ENCODE data around the gene CDHR4.
"Not testable (repeated sequence)": the region's sequence is repeated elsewhere in the genome, so short reads cannot be mapped to it uniquely, and the experiment has no call there.

The CDHR4 gene

GRCh38 chr3:49802719-49803464, 3.2 kb upstream of the CDHR4 start, which contains the start of gene INKA1:
Gene INKA1 (plus strand): TSS chr3:49803261. CDS start chr3:49803393, 132 bp downstream.
- DNase-seq: peak; percentile 72

- no peak for DNase-seq
Measured at GRCh38 chr3:49801160-49801559, 1.5 kb upstream of the CDHR4 start.

- DNase-seq: no peak
Measured at GRCh38 chr3:49799105-49799504, 568 bp downstream of the CDHR4 start.

- no peak for DNase-seq
Measured at GRCh38 chr3:49794926-49795905, 4.5 kb downstream of the CDHR4 start.

- DNase-seq: no peak
Measured at GRCh38 chr3:49794431-49794830, 5.2 kb downstream of the CDHR4 start.

GRCh38 chr3:49793486-49794085, 6.1 kb downstream of the CDHR4 start:
- no peak for DNase-seq

- DNase-seq: no peak
Measured at GRCh38 chr3:49792371-49793150, 7.1 kb downstream of the CDHR4 start.

- DNase-seq: no peak
Measured at GRCh38 chr3:49791571-49791970, 8.1 kb downstream of the CDHR4 start.

DNA sequence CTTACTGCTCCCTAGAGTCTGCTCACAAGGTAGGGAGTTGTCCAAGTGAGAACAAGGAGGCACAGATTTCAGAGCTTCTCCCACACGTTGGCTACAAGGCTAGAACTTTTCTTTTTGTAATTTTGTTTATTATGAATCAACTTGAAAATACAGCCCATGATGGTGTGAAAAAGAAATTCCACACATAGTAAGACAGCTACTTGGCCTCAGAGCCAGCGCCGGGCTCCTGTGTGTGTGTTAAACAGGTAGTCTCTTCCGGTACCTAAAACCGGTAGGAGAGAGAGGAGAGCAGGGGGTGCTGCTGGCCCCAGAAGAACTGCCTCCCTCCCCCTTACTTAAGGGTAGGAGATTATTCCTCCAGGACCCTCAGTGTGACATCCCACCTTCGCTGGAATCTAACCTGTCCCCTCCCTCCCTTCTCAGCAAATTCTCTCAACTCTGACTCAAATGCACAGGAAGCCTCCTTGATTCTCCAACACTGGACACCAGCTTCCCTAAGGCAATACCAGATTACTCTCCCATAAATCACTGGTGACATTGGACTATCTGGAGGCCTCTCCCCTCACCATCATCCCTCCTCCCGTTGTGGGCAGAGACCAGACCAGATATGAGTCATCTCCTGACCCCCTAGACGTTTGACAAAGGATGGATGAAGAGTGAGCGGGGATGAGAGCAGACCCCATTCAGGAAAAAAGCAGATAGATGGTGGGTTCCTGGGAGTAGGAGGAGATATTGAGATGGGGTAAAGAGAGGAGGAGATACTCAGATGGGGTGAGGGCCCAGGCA, 8.9 kb downstream of the CDHR4 start:
- DNase-seq: peak; percentile 26

- no peak for DNase-seq
Measured at GRCh38 chr3:49788056-49788455, 11.6 kb downstream of the CDHR4 start.

GRCh38 chr3:49787536-49787935, 12.1 kb downstream of the CDHR4 start:
- DNase-seq: no peak

DNA sequence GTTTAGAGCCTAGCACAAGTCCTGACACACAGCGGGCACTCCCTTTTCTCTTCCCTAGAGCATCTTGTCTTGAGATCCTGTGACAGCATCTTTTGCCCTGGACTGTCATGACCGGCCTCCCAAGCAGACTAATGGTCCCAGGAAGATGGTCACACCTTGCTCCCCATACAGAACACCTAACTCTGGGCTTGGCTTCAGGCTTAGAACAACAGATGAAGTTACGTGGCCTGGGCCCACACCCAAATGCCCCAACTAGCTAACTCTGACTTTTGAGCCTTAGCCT, 12.6 kb downstream of the CDHR4 start:
- no peak for DNase-seq

GRCh38 chr3:49786357-49787181, 13.1 kb downstream of the CDHR4 start, which contains the start of gene IP6K1:
Gene IP6K1 (minus strand): TSS chr3:49786542. CDS start chr3:49748040, 38,502 bp downstream.
- DNase-seq: peak; percentile 99

DNA sequence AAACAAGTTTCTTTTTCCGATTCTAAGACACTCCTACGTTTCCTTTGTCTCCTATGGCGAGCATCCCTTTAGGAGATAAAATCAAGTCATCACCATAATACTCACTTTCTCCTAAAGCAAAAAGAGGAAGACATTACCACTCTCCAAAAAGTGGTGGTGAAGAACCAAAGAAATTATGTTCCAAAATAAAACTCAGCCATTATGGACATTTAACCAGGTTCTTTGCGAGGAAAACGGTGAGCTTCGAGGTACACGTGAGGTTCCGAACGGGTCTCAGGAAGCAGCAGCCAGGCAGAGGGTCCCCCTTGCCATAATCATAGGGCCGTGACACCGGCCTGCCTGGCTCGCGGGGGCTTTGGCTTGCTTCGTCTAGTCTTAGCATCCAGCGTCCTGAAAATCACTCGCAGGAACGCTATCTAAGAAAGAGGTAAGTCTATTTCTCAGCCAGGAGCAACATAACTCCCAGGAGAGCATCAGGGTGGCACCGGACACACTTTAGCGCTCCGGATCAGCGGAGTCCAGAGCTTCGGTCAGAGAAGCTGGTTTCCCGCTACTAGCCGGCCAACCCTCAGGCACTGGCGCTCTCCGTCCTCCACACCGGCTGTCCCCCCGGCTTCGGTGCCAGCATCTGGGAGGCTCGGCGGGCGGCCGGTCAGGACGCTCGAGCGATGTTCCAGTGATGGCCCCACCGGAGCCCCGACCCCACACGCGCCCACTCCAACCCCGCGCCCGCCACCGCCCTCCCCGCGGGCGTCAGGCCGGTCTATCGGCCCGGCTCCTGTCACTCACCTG, 13.9 kb downstream of the CDHR4 start:
- peak; percentile 33 for DNase-seq

DNA sequence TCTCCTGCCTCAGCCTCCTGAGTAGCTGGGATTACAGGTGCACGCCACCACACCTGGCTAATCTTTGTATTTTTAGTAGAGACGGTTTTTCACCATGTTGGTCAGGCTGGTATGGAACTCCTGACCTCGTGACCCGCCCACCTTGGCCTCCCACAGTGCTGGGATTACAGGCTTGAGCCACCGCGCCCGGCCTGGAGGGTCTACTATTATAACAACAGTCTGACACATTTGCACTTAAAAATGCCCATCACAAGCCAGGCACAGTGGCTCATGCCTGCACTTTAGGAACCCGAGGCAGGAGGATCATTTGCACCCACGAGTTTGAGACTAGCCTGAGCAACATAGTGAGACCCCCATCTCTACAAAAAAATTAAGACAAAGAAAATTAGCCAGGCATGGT, 17.4 kb downstream of the CDHR4 start:
- DNase-seq: not testable (repeated sequence)

GRCh38 chr3:49781415-49782199, 18.1 kb downstream of the CDHR4 start:
- DNase-seq: no peak

DNA sequence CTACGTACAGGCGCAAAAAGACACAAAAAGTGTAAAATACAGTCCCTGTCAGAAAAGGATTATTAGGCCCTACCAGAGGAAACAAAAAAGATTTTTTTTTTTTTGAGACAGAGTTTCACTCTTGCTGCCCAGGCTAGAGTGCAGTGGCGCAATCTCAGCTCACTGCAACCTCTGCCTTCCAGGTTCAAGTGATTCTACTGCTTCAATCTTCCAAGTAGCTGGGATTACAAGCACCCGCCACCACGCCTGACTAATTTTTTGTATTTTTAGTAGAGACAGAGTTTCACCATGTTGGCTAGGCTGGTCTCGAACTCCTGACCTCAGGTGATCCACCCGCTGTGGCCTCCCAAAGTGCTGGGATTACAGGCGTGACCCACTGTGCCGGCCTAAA, 18.7 kb downstream of the CDHR4 start:
- not testable (repeated sequence) for DNase-seq

DNA sequence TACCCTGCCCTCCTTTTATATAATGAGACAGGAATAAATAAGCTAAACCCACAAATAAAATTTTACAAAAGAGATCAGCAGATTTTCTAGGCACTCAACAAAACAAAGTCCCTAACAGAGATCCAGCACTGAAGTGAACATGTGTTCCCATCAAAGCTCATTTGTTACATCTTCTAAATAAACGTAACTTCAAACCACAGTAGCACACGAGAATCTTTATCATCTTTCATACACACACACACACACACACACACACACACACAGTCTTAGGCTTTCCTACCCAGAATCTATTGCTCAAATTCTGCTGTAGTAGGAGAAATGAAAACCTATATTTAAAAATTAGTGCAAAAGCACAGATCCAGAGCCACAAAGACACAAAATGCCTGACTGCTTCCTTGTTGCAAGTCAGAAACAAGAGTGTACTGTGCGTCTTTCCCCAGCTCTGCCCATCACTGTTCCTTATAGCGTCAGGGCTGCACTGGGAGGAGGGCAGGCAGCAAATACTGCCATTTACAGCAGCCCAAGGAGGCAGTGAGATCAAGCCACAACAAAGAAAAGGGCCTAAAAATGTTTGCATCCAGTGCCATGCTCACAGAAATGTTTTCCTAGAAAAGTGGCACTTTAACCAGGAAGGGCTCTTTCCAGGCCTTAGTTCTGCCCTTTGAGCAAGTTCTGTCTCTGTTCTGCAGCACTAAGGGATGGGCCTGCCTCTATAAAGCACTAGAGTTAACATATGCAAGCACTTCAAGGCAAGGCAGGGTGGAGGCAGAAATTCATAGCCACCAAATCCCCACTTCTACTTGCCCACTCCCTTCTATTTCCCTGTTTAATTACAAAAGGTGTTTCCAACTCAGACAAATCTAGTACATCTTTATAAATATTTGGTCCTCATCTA, 19.3 kb downstream of the CDHR4 start:
- no peak for DNase-seq
